GM19438 (cell line): Measurements from ENCODE around the gene FBXW8.
"Not testable (repeated sequence)": the region's sequence is repeated elsewhere in the genome, so short reads cannot be mapped to it uniquely, and the experiment has no call there.

Source experiments
- ATAC-seq: cut with Tn5 transposase; IDR thresholded peaks from one replicate; pipeline ENCODE4 v1.9.1; 2021; ENCODE audit warnings: low read depth; ENCODE audit not compliant: unreplicated experiment

The FBXW8 gene

DNA sequence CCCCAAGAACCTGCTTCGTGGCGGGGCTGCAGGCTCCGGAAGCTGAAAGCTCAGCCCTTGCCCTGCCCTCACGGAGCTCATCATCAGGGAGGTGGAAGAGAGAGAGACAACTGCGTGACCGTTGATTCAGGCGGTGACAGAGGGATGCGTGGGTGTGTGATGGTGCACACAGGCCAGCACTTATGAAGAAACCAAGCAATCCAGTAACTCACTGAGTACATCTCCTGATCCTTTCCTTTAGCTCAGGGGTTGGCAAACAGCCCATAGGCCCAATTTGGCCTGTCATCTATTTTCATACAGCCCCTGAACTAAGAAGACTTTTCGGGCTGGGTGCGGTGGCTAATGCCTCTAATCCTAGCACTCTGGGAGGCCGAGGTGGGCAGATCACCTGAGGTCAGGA is 138.5 kb downstream of the FBXW8 start:
- no peak for ATAC-seq

DNA sequence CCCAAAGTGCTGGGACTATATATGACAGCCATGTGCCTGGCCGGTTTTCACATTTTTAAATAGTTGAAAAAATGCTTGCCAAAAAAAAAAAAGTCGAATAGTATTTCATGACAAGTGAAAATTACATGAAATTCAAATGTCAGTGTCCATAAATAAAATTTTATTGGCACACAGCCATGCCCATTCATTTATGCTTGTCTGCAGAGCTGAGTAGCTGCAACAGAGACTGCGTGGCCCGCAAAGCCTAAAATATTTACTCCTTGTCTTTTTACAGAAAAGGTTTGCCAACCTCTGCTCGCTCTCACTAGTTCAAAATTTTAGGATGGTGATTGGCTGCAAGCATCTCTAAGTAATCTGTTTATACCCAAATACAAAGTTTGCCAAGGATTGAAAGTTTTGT is 139.3 kb downstream of the FBXW8 start:
- no peak for ATAC-seq

DNA sequence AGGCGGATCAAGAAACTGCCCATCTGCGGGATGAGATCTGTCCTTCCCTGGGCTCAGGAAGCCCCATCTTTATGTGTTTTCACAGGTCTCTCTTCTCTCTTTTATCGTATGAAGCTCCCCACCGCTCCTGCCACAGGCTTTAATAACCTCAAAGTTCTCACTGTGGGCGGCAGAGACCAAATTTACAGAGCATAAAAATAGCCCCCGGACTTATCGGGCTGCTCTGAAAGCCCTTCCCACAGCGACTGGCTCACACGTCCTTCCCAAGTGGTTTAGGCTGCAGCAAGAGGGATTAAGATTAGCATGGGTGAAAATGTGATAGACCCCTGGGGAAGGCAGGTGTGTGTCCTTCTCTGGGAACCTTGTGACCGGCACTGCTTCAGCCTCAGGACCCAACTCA is 140.6 kb downstream of the FBXW8 start:
- no peak for ATAC-seq

GRCh38 chr12:117052386-117053049 is 141.8 kb downstream of the FBXW8 start:
- peak; percentile 84 for ATAC-seq

DNA sequence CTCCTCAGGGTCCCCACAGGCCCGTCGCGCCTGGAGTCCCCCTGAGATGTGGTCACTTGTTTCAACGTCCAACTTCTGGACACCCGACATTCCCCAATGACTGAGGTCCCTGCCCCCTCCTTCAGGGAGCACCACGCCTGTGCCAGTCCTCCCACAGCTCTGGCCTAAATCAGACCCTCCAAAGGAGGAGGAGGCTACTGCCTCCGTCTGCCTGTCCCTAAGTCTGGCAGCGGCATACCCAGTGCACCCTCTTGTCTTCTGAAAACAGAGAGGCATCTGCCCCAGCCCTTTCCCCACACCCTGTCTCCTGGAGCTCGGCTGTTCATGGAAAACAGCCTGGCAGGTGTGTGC is 142.3 kb downstream of the FBXW8 start:
- no peak for ATAC-seq

GRCh38 chr12:117053597-117054201 is 142.9 kb downstream of the FBXW8 start:
- no peak for ATAC-seq

- no peak for ATAC-seq
Measured at GRCh38 chr12:117054279-117054678, 143.5 kb downstream of the FBXW8 start.

DNA sequence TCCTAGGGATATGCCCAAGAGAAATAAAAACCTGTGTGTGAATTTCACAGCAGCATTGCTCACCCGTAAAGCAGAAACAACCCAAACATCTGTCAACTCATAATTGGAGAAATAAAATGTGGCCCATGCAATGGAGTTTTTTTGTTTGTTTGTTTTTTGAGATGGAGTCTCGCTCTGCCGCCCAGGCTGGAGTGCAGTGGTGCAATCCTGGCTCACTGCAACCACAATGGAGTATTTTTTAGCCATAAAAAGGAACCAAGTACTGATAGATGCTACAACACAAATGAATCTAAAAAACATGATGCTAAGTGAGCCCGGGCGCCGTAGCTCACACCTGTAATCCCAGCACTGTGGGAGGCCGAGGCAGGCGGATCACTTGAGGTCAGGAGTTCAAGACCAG is 146.9 kb downstream of the FBXW8 start:
- ATAC-seq = not testable (repeated sequence)

DNA sequence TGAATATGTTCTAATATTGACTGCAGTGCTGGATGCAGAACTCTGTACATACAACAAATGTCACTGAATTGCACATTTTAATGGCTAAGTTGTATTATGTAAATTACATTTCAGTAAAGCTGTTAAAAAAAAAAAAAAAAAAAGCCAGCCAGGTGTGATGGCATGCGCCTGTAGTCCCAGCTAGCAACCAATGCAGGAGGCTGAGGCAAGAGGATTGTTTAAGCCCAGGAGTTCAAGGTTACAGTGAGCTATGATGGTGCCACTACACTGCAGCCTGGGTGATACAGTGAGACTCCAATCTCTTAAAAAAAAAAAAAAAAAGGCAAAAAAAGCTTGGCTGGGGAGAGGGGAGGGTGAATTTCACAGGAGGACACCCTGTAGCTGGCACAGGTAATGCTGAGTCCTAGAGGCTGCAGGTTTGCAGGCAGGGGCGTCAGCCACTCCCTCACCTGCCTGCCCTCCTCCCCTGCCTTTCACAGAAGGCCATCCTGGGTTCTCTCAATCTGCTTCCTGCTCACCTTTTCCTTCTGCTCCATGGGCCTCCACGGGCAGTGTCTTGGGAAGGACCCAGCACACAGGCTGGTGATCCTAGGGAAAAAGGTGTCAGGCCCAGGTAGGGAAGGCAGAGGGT is 147.8 kb downstream of the FBXW8 start:
- ATAC-seq = no peak

DNA sequence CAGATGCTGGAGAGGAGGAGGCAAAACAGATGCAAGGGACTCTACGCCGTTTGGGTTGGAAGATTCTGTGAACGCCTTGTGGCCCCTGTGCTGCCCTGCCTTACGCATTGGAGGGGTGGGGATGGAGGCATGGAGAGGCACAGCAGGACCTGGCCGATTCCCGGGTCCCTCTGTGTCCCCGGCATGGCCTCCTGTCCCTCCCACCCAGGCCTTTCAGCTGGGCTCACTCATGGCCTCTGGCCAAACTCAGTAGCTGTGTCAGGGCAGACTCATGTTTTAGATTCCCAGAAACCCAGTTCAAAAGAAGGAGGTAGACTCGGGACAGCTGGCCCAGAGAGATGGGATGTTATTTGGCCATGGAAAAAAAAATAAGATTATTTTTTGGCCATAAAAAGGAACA is 148.4 kb downstream of the FBXW8 start:
- ATAC-seq = no peak

DNA sequence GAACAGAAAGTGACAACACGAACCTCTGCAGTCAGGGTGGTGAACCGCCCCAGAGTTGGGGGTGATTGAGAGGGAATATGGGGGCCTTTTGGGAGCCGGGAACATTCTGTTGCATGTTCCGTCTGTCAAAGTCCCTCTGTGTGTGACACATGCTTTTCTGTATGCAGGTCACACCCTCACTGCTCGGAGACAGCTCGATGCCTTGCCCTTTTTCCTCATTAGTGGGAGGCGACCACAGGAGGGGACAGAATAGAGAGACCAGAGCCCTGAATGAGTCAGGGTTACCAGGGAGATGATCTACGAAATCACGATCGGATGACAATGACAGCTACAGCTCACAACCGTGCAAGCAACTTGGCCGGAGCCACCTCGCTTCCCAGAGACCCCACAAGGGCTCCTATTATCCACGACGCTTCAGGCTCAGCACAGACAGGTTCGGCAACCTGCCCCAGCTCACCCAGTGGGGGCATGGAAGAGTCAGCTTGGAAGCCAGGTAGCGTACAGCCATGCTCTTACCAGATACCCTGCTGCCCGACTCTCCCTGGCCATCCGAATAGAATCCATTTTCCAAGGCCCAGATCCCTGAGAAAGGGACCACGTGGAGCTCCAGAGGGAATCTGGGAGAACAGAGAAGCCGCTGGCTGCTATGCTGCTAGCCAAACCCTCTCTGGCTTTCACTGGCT is 149.6 kb downstream of the FBXW8 start:
- ATAC-seq = no peak

DNA sequence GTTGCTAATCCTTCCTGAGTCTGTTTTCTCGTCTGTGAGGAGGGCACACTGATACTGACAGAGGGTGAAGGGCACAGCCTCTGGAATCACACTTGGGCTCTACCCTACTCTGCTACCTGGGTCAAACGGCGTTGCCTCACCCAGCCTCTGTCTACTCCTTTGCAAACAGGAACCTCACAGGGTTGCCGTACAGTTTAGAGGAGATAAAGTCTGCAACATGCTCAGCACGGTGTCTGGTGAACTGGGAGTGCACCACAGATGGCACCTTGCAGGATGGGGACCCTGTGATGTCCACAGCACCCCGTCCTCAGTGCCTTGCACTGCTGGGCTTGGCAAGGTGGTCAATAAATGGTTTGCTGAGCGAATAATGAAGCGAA is 150.2 kb downstream of the FBXW8 start:
- no peak for ATAC-seq

DNA sequence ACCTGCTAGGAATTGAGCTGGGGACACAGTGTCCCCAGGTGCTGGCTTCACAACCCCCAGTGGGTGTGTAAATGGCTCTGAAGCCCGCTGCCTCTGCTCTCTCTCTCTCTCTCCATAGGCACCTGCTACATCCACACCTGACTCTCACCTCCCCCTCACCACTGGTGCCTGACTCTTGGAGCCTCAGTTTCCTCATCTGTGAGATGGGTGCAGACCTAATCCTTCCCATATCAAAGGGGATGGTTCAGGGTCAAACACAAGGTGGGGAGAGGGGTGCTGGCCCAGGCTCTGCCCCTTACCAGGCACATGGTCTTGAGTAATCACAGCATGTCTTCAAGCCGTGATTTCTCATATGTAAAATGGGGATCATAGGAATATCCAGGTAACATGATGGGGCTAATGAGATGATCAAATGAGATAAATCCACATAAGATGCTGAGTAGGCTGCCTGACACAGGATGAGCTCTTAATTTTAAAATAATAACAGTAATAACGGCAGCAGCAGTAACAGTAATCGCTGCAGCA is 150.9 kb downstream of the FBXW8 start:
- ATAC-seq = no peak

- peak; percentile 79 for ATAC-seq
Measured at GRCh38 chr12:117063162-117063911, 152.6 kb downstream of the FBXW8 start.

- no peak for ATAC-seq
Measured at GRCh38 chr12:117064049-117064448, 153.3 kb downstream of the FBXW8 start.

GRCh38 chr12:117064596-117064995 is 153.8 kb downstream of the FBXW8 start:
- no peak for ATAC-seq

- no peak for ATAC-seq
Measured at GRCh38 chr12:117067016-117067415, 156.3 kb downstream of the FBXW8 start.

DNA sequence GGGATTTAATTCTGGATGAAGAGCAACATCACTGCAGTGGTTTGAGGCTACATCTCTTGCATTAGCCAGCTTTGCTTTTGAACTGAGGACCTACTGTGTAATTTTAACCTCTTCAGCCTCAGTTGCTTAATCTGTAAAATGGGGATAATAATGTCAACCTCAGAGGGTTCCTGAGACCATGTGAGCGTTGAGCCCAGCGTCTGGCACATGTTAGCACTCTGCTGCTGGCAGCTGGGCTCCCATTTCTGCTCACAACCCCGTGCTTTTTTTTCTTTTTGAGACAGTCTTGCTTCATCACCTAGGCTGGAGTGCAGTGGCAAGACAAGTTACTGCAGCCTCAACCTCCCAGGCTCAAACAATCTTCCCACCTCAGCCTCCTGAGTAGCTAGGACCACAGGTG is 156.9 kb downstream of the FBXW8 start:
- no peak for ATAC-seq

GRCh38 chr12:117068492-117068891 is 157.7 kb downstream of the FBXW8 start:
- ATAC-seq = no peak

DNA sequence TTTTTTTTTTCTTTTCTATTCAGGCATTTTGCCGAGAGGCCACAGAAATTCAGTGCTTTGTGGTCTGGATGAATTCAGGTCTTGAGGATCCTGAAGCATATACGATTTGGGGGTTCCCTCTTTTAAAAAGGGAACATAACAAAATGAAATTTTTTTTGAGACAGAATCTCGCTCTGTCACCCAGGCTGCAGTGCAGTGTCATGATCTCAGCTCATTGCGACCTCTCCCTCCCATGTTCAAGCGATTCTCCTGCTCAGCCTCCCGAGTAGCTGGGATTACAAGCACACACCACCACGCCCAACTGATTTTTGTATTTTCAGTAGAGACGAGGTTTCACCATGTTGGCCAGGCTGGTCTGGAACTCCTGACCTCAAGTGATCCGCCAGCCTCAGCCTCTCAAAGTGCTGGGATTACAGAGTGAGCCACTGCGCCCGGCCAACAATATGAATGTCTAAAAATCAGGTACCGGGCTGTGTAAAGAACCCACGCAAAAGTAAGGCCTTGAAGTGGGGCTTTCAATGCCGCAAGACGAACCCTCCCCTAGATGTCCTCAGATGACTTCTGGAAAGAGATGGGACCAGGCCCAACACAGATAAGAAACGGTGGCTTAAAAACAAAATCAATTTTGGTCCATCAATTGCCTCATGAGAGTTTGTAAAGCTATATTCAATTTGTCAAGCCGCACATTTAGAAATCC is 158.5 kb downstream of the FBXW8 start:
- ATAC-seq = no peak
